HG03521 (cell line): ENCODE measurements around the gene NBEA.
"Not testable (repeated sequence)": the region's sequence is repeated elsewhere in the genome, so short reads cannot be mapped to it uniquely, and the experiment has no call there.

Source experiments
- ATAC-seq: cut with Tn5 transposase; IDR thresholded peaks from one replicate; pipeline ENCODE4 v1.9.1; 2021; ENCODE audit warnings: mild to moderate bottlenecking, moderate library complexity; ENCODE audit not compliant: unreplicated experiment

NBEA gene

DNA sequence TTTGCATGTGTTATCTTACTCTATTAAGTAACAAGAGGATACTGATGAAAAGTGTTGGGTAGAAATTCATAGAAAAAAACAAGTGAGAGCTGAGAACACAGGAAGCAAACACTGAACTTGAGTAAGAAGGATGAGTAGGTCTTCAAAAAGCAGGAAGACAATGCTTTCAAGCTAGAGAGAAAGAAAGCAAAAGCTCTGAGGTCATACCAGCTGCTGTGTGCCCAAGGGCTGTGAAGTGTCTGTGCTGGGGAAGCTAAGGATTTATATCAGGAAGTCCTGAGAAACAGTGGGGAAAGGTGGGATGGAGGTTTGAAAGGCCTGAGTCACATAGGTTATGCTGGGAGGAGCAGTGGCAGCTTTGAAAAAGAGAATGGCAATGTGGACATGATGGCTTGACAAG, 679.9 kb downstream of the NBEA start:
- ATAC-seq, result no peak

DNA sequence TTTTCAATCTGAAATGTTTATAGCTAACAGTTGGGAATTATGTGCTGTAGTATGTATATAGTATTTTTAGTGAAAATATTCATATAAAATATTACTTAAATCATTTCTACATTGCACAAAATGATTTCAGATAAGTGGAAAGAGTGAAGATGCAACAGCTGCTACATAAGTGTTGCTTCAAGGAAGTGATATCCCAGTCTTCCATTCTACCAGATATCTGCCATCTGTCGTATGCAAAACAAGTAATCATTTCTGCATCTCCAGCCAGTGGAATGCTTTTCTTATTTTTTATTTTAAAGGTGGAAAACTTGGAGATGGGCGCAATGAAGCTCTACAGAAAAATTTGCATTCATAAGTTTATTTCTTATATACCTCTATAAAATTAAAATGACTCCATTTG, 687.0 kb downstream of the NBEA start:
- no peak for ATAC-seq

DNA sequence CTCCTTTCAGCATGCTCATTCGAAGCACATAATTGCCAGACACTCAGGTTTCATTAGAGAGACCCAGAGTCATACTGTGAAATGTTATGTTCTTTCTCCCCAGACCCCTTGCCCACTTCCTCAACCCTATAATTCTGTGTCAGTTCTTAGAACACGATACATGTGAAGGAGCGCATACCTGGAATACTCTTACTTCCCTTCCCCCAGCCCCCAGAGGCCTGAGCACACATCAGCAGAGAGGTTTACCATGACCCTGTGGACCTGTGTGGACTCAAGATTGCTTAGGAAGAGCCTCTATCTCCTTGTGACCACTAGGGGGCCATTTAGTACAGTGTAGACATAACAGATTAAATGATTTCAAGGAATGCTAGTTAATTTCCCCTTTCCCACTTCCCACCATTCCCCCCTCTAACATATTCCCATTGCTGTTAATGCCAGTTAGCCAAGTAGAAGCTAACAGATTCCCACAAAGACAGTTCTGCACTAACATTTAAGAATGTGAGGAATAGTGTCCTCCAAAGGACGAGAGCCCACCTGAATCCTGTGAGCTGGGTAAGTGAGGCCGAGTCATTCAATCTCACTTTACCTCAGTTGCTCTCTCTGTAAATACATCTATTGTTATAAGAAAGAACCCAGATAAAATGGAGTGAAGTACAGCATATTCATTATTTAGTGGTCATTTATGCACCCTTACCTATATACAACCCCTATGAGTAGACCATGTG, 688.6 kb downstream of the NBEA start:
- peak; percentile 82 for ATAC-seq

DNA sequence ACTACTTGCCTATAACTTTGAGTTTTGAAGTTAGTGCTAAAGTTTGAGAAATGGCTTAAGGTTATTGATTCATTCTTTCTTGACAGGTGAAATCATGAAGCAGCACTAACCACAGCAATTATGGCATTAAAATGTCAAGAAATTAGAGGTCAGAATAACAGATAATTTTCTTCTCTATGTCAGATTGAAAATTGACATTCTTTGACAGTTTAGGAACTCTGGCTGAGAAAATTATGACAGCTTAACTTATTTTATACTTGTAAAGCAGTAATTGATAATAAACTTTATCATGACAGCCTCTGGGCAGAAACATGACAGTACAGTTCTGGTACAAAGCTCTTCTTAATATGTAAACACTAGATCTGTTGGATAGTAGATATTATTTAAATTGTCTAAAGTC, 689.6 kb downstream of the NBEA start:
- ATAC-seq, result no peak

DNA sequence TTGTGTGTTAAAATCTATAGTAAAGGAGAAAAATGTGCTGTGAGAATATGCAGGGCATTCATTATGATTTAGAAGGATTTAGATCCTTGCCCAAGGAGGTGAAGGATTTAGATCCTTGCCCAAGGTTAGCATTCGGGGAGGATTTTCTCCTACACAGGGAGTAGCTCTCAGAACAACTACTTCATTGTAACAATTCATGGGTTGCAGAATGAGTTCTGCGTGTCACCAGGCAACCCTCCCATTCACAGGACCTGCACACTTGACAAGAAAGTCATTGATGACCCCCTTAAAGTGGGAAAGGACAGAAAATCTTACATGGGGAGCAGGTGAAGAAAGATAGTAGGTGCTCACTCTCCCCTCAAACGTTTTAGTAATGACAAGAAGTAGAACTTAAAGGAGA, 701.6 kb downstream of the NBEA start:
- ATAC-seq, result no peak

DNA sequence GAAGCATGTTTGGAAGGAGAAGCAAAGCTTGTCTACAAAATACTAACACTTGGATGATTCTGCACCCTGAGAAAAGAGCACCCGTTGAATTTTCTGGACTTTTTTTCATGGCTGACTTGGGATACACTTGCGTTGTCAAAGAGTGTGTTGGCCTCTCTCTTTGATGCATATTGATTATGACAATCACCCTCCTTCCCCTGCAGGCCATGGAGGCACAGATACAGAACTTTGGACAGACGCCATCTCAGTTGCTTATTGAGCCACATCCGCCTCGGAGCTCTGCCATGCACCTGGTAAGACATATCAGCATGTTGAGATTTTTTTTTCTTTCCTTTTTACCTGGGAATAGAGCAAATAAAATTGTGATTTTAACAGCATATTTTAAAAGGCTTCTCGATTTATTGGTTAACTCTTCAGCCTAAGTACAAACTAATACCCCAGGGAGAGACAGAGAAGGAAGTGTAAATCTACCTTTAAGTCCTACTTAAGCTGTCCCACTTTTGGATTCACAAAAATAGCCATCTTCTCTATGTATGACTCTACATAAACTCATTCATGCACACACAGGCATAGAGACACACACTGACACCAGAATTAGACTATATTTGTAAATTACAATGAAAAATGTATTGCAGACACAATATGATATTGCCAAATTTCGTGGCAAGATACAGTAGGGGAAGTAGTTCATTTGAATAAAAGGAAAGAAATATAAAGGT, 704.1 kb downstream of the NBEA start:
- no peak for ATAC-seq

DNA sequence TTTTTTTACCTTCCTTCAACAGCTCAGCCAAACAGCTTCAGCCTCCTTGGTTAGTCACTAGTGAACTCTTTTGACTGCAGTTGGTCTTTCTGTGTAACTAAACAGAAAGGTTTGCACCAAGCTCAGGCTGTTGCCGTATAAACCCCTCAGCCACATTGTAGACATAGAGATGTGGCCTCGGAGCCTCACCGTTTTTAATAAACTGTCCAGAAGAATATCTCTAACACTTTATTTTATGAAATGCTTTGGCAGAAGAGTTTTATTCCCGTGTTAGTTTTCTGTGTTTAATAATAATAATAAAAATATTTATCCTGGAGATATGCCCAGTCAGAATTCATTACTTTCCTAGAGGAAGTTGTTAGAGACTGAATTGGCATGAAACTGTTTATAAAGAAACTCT, 706.1 kb downstream of the NBEA start:
- no peak for ATAC-seq

DNA sequence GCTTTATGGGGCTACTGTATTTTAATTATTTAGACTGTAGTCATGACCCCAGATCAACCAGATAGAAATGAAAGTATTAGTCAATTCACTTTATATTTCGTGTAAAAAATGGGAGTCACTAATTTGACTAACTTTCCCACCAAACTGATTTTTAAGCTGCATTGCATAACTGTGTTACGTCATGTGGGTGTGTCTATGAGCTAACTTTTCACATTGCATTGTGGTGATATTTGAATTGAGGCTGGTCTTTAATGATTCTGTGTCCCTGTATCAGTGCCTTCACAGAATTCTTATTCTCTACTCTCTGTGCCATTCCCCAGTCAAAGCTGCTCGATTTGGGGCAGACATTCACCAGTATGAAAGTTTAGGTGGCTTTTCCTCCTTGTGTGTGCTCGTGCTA, 707.1 kb downstream of the NBEA start:
- ATAC-seq, result no peak

DNA sequence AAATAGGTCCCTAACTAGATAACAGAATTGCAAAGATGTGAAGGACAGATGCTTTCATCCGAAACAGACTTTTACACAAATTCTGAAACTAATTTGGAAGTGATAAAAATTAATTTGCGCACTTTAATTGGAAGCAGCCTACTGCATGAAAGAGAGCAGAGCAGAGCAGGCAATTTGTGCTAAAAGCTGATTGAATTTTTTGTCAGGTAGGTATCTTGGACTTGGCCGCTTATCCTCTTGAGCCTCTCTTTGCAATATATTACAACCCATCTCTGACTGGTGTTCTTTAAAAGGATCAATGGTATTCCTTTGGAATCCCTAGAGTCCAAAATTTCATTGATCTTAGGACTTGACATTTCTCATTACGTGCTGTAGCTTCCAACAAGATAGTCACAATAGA, 717.7 kb downstream of the NBEA start:
- no peak for ATAC-seq

DNA sequence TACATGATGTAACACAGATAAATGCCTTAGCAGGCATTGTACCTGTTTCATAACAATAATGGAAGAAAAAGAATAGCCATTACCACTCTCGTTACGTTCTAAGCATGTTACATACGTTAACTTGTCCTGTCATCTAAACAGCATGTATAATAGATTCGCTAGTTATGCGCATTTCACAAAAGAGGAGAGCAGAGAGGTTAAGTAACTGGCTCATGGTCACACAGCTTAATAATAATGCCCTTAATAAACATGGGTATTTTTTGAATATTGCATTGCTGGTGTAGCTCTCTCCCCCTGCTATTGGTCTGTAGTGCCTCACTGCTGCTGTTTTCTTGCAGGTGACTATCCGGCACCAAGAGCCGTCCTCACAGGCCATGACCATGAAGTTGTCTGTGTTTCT, 722.7 kb downstream of the NBEA start:
- ATAC-seq, result no peak

DNA sequence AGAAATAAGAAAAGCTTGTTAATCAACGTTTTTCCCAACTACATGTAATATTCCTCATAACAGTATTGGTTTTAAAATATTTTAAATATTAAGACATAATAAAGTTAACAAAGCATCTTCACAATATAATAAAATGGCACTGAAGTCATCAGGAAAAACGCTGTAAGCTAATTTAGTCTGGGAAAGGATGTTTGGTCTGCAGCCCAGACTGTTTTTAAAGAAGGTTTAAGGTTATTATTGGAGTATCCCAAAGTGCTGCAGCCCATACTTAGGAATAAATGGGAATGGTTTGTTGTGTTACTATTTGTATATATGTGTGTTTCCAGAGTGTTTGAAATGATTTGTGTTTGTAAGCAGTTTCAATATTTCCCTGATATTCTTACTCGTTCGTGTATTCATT, 727.3 kb downstream of the NBEA start:
- no peak for ATAC-seq

DNA sequence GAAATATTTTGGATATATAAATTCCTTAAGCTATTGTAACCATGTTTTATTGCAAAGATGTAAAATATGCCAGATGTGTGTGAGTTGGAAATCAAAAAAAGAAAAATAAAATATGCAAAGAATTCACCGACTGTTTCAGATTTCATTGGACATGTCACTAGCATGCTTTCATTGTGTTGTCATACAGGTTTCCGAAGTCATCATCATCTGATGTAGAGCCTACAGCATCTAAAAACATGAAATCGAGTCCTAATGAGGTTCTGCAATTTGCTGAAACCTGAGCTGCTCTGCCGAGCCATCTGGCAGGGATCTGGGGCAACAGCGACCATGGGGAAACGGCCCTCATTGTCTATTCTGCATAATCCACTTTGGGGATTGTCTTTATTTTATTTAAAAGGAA, 730.5 kb downstream of the NBEA start:
- ATAC-seq, result no peak

DNA sequence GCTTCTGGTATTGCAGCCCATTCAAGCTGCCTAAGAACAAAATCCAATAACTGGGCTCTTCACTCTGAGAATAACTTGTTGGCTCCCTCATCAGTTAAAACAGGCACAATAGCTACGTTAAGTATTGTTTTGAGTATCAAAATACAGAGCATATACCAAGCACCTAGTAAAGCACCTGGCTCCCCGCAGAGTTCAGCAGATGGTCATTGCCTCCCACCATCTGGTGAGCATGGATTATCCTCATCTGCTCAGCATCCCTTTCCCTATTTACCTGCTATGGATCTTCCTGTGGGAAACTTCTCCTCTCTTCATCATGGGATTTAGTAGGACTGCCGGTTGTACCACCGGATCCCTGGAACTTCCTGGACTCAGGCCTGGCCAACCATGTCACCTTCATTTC, 733.6 kb downstream of the NBEA start:
- no peak for ATAC-seq

DNA sequence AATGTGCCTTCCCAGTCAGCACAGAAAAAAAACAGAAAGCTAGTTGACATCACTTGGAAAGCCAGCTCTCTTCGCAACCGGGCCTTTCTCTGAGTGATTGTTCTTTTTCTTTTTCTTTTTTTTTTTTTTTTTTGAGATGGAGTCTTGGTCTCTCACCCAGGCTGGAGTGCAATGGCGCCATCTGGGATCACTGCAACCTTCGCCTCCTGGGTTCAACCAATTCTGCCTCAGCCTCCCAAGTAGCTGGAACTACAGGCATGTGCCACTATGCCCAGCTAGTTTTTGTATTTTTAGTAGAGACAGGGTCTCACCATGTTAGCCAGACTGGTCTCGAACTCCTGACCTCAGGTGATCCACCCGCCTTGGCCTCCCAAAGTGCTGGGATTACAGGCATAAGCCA, 735.8 kb downstream of the NBEA start:
- ATAC-seq, result not testable (repeated sequence)

DNA sequence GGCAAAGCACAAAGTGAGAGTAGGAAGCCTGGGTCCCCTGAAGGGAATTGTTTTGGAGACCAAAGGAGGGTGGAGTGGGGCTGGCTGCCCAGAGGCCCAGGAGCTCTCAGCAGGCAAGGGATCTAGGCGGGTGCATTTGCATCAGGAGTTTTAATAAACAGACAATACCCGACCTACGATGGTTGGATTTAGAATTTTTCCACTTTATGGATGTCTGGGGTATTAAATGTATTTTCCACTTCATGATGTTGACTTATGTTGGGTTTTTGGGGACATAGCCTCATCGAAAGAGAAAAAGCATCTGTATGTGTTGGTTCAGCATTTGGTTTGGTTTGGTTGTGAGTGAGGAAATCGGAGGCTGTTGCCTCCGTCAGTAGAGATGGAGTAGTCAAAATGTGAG, 739.6 kb downstream of the NBEA start:
- ATAC-seq, result no peak

DNA sequence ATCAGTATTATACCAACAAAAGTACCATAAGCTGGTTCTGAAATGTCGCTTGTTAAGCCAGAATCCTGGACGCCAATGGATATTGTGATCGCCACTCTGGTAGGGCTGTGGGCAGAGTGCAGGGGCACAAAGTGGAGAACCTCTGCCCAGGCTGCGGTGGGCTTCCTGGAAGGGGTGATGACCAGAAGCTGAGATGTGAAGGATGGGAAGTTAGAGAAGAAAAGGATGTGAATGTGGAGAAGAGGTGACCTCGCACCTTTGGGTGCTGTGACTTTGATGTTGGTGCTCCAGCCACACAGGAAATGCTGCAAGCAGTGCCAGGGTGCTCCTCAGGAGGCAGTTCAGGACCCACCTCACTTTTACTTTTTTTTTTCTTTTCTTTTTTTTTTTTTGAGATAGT, 742.4 kb downstream of the NBEA start:
- no peak for ATAC-seq

DNA sequence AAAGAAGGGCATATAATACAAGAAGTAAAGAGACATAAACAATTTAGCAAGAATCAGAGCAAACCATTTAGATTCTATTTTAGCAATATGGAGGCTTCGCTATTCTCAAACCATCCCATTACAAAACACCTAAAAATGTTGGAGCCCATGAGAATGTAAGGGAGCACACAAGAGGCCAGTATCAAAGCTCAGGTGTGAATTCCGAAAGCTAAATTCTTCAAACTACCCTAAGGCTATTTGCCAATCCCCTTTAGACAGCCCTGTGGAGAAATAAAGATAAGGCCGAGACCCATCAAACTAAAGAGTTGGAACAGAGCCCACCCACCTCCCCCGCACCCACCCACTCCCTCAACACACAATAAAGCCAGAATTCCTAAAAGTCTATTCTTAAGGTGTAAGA, 745.3 kb downstream of the NBEA start:
- no peak for ATAC-seq

DNA sequence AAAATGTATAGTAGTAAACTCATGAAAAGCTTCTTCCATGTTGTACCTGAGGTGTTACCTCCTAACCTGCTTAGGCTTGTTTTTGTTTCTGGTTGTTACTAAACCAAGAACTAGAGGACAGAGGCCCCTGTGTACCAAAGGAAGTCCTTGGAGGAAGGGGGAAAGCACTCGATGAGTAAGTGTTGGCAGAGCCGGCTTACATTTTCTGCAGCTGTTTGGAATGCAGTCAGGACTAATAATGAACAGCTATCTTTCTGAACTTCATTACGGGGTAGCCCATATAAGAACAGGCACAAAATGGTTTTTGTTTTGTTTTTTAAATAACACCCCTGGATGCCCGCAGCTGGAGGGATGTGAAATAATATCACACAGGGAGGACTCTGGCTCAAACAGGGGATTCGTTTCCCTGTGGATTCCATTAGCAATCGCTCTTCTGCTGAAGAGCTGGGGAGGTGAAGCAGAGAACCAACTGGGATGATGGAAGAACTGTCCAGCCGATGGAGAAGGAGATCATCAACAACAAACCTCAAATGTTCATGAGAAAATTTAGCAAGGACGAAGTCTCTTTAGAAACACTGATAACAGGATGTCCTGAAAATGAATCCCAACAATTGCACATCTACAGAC, 748.6 kb downstream of the NBEA start:
- ATAC-seq, result no peak

DNA sequence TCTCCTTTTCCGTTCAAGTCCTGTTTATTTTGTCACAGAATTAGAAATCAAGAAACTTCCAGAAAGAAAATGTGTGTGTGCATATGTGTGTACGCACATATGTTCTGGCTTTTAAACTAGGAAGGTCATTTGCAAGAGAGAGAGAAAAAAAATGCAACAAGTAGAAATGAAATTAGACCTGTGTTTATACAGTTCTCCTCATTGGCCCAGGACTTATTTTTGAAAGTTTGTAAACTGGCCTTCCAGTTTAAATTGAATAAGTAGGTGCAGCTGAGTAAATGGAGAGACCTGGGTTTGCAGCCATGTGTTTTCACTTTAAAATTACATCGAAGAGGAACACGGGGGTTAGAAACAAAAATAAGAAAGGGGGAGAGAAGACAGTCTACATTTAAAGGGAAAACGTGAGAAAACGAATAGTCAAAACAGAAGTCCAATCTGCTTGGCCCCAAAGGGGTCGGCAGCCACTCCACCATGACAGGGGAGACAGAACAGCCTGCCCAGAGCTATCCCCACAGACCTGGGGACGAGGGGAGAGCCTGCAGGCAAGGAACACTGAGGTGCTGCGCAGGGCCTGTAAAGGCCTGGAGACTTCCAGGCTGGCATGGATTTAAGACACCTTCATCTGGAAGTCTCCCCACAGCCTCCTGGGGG, 751.2 kb downstream of the NBEA start:
- ATAC-seq, result no peak

DNA sequence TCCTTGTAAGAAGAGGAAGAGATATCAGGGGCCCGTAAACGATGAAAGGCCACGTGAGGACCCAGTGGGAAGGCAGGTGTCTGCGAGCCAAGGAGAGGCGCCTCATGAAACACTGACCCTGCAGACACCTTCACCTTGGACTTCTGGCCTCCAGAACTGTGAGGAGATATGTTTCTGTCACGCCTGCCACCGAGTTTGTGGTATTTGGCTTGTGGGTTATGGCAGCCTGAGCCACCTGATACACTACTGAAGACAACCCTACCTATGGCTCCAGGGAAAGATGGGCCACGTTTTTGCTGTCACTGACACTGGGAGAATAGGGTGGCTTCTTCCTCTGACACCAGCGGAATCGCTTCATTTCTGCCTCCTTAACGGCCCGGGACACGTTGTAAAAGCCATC, 752.0 kb downstream of the NBEA start:
- no peak for ATAC-seq

DNA sequence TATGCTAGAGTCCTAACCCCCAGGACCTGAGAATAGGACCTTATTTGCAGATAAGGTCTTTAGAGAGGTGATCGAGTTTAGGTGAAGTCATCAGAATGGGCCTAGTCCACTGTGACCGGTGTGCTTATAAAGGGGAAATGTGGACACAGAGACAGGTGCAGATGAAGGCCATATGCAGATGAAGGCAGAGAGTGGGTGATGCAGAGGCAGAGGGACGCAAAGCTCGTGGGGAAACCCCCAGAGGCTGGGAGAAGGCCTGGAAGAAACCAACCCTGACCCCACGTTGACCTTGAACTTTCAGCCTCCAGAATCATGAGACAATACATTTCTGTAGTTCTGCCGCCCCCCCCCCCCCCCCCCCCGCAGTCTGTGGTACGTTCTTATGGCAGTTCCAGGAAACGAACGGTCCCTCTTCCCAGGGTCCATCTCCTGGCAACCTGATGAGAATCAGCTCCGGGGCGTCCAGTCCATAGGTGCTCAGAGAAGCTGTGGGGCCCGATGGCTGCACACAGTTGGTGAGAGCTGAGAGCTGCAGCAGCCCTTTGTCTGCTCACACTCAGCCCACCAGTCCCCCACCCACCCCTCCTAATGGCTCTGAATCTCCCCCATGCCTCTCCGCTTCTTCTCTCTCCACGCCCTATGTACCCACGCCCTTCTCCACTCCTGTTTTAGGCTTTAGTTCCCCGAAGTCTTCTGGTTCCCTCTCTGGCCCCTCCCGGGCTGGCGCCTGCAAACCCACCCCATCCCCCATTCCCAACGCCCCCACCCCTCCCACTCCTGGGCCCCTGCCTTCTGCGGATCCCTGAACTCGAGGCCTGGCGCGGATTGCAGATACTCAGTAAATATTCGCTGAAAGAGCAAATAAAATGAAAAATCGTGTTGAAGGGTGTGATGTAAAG, 752.7 kb downstream of the NBEA start:
- ATAC-seq, result no peak
